Prostate gland (tissue), 2 donors: Measurements from ENCODE around the gene TDRD3.

ENCODE experiments used
- POLR2A ChIP-seq: fragments of 450-650 bp; IDR thresholded peaks from one replicate; pipeline ENCODE4 v1.6.1; 2016; ENCODE audit warnings: antibody characterized with exemption, mild to moderate bottlenecking
- TF ChIP-seq, protein P1 (sequence below), 4 experiments: fragments of 200-600 bp in 2 of 4; fragments of 450-650 bp in 2 of 4; sonication (generic) in 2 of 4; IDR thresholded peaks; 1 replicate in 3 of 4; 2 replicates in 1 of 4; pipeline ENCODE4 v1.5.1; 2016 to 2019; ENCODE audit warnings: antibody characterized with exemption in 4 of 4, mild to moderate bottlenecking in 2 of 4, moderate library complexity in 2 of 4

DNA sequence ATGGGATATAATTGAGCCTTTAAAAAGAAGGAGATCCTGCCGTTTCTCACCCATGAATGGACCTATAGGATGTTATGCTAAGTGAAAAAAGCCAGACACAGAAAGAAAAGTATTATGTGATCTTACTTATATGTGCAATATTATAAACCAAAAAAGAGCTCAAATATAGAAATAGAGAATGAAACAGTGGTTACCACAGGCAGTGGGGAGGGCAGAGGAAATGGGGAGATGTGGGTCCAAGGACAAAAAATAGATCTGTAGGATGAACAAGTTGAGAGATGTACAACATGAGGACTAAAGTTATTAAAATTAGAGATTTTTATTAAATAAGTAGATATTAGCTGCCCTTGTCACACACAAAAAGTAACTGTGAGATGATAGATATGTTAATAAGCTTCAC lies 29.1 kb downstream of the TDRD3 start:
- TF ChIP-seq, protein P1, sequence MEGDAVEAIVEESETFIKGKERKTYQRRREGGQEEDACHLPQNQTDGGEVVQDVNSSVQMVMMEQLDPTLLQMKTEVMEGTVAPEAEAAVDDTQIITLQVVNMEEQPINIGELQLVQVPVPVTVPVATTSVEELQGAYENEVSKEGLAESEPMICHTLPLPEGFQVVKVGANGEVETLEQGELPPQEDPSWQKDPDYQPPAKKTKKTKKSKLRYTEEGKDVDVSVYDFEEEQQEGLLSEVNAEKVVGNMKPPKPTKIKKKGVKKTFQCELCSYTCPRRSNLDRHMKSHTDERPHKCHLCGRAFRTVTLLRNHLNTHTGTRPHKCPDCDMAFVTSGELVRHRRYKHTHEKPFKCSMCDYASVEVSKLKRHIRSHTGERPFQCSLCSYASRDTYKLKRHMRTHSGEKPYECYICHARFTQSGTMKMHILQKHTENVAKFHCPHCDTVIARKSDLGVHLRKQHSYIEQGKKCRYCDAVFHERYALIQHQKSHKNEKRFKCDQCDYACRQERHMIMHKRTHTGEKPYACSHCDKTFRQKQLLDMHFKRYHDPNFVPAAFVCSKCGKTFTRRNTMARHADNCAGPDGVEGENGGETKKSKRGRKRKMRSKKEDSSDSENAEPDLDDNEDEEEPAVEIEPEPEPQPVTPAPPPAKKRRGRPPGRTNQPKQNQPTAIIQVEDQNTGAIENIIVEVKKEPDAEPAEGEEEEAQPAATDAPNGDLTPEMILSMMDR (IDR thresholded peaks at IDR 0.05) = no peak
- no peak for TF ChIP-seq POLR2A
